Measurements from ENCODE around the gene E4F1. TPM values are rescaled to one million over a fixed set of nuclear protein-coding genes. Genes with fewer than 3 reads are reported as not detected.
"Not testable (repeated sequence)": the region's sequence is repeated elsewhere in the genome, so short reads cannot be mapped to it uniquely, and the experiment has no call there.

E4F1 gene
- total RNA-seq, 1 experiment from 2014 or later, result 49.0 TPM

DNA sequence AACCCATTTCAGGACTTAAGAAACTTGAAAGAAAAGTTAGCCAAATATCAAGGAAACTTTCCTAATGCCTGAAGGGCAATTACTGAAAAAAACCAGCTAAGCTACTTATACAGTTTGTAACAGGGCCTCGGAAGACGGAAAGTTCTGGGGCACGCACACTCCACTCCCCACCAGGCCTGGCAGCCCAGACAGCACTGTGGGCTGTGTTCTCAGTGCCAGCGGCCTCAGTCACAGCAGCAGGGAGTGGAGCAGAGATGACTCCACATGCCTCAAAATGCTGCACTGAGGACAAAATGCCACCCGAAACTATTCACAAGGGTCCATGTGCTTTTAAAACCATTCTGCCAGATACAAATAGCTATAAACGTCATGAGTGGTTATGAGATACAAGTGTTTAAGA is 34.3 kb downstream of the E4F1 start:
- H4K20me1 ChIP-seq (ENCODE audit: low read length), result 0 out of 2 replicates have a peak, but pooled peaks cover 11% of the 10 kb centered on the region
- H2AFZ ChIP-seq (ENCODE audit: low read length), result no peak overlapping the region
- peaks cover 52% of the 10 kb centered on the region for H3K36me3 ChIP-seq (ENCODE audit: low read depth, low read length)
- no peaks in the 10 kb centered on the region for H3F3A ChIP-seq (ENCODE audit: low read length, unreplicated experiment)
- H3K4me3 ChIP-seq (ENCODE audit: low read length), result no peak overlapping the region
- H3K4me1 ChIP-seq (ENCODE audit: insufficient read depth, low read length), result no peaks in the 10 kb centered on the region
- intact Hi-C loops (cut with micrococcal nuclease), result no loop called here
- ChIA-PET CTCF (no interaction called here), POLR2A (ENCODE audit: unreplicated experiment) (no interaction called here)
- H3K9me3 ChIP-seq (ENCODE audit: low read length), result no peaks in the 10 kb centered on the region
- H3K9ac ChIP-seq (ENCODE audit: low read length), result no peak overlapping the region
- no peak overlapping the region for H3K27ac ChIP-seq (ENCODE audit: low read length)
- H3K79me2 ChIP-seq (ENCODE audit: low read length), result peaks cover 20% of the 10 kb centered on the region
- no peaks in the 10 kb centered on the region for H3K27me3 ChIP-seq (ENCODE audit: low read length)
- DNase-seq (no peak), ATAC-seq (no peak)
- no peak overlapping the region for H3K4me2 ChIP-seq (ENCODE audit: low read length)
- no TSS peak for BruUV-seq (replicated peaks)
- H3K9me2 ChIP-seq (replicated peaks; ENCODE audit: low read length), result no peaks in the 10 kb centered on the region
- TF ChIP-seq CTCF (conservative IDR thresholded peaks at IDR 0.05; ENCODE audit: low read depth, low read length), result no peak
- no peak for TF ChIP-seq EZH2 (IDR thresholded peaks at IDR 0.05; ENCODE audit: low read length, unreplicated experiment)
- TF ChIP-seq EZH2phosphoT487 (IDR thresholded peaks at IDR 0.05; ENCODE audit: borderline replicate concordance, low read length), result no peak

GRCh38 chr16:2258530-2258929 is 35.1 kb downstream of the E4F1 start:
- Histone ChIP-seq H4K20me1 (ENCODE audit: low read length) (0 out of 2 replicates have a peak, but pooled peaks cover 13% of the 10 kb centered on the region), H3K79me2 (ENCODE audit: low read length) (peaks cover 28% of the 10 kb centered on the region), H3K36me3 (ENCODE audit: low read depth, low read length) (peaks cover 57% of the 10 kb centered on the region)
- H3K4me2 ChIP-seq (ENCODE audit: low read length); H3K27me3 ChIP-seq (ENCODE audit: low read length); H3K9me2 ChIP-seq (replicated peaks; ENCODE audit: low read length); DNase-seq; H3K27ac ChIP-seq (ENCODE audit: low read length); H3K4me1 ChIP-seq (ENCODE audit: insufficient read depth, low read length); ATAC-seq; CTCF ChIA-PET; BruUV-seq (replicated peaks); H3F3A ChIP-seq (ENCODE audit: low read length, unreplicated experiment); POLR2A ChIA-PET (ENCODE audit: unreplicated experiment); H3K9ac ChIP-seq (ENCODE audit: low read length); intact Hi-C loops (cut with micrococcal nuclease); H3K9me3 ChIP-seq (ENCODE audit: low read length); H3K4me3 ChIP-seq (ENCODE audit: low read length); H2AFZ ChIP-seq (ENCODE audit: low read length): not testable (repeated sequence)

DNA sequence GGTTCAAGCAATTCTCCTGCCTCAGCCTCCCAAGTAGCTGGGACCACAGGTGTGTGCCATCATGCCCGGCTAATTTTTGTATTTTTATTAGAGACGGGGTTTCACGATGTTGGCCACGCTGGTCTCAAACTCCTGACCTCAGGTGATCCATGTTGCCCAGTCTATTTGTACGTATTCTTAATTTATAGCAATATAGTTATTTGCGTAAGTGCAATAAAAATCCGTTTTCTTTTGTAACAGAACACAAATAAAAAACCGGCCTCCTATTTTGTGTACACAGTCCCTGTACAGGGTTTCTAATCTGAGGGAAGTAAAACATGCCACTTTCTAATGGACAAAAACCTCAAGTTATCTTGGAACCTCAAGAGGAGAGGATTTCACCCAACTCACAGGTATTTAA is 36.9 kb downstream of the E4F1 start:
- no peaks in the 10 kb centered on the region for H3K4me1 ChIP-seq (ENCODE audit: insufficient read depth, low read length)
- H3K9me3 ChIP-seq (ENCODE audit: low read length), result no peaks in the 10 kb centered on the region
- CTCF ChIA-PET, result no interaction called here
- no peak overlapping the region for H3K9ac ChIP-seq (ENCODE audit: low read length)
- H2AFZ ChIP-seq (ENCODE audit: low read length), result no peak overlapping the region
- H3K27me3 ChIP-seq (ENCODE audit: low read length), result no peaks in the 10 kb centered on the region
- no peak overlapping the region for H3K27ac ChIP-seq (ENCODE audit: low read length)
- no peak for ATAC-seq
- H3K36me3 ChIP-seq (ENCODE audit: low read depth, low read length), result peaks cover 63% of the 10 kb centered on the region
- TF ChIP-seq EZH2 (IDR thresholded peaks at IDR 0.05; ENCODE audit: low read length, unreplicated experiment) (no peak), EZH2phosphoT487 (IDR thresholded peaks at IDR 0.05; ENCODE audit: borderline replicate concordance, low read length) (no peak), CTCF (conservative IDR thresholded peaks at IDR 0.05; ENCODE audit: low read depth, low read length) (no peak)
- no peaks in the 10 kb centered on the region for H3F3A ChIP-seq (ENCODE audit: low read length, unreplicated experiment)
- peaks cover 46% of the 10 kb centered on the region for H3K79me2 ChIP-seq (ENCODE audit: low read length)
- H3K9me2 ChIP-seq (replicated peaks; ENCODE audit: low read length), result no peaks in the 10 kb centered on the region
- H3K4me2 ChIP-seq (ENCODE audit: low read length), result no peak overlapping the region
- BruUV-seq (replicated peaks), result no TSS peak
- peaks cover 28% of the 10 kb centered on the region for H4K20me1 ChIP-seq (ENCODE audit: low read length)
- intact Hi-C loops (cut with micrococcal nuclease), result no loop called here
- no peak overlapping the region for H3K4me3 ChIP-seq (ENCODE audit: low read length)
- no peak for DNase-seq
- POLR2A ChIA-PET (ENCODE audit: unreplicated experiment), result no interaction called here

GRCh38 chr16:2263026-2263425 is 39.6 kb downstream of the E4F1 start:
- not testable (repeated sequence) for H3K9ac ChIP-seq (ENCODE audit: low read length)

GRCh38 chr16:2266887-2267286 is 43.5 kb downstream of the E4F1 start:
- H3K9me2 ChIP-seq (replicated peaks; ENCODE audit: low read length); intact Hi-C loops (cut with micrococcal nuclease); POLR2A ChIA-PET (ENCODE audit: unreplicated experiment); H3F3A ChIP-seq (ENCODE audit: low read length, unreplicated experiment); H3K27me3 ChIP-seq (ENCODE audit: low read length); H3K9me3 ChIP-seq (ENCODE audit: low read length); H2AFZ ChIP-seq (ENCODE audit: low read length); H3K27ac ChIP-seq (ENCODE audit: low read length); ATAC-seq: not testable (repeated sequence)
- Histone ChIP-seq H3K36me3 (ENCODE audit: low read depth, low read length) (peaks cover 27% of the 10 kb centered on the region), H4K20me1 (ENCODE audit: low read length) (peaks cover 35% of the 10 kb centered on the region), H3K4me2 (ENCODE audit: low read length) (peak overlapping the region; percentile 93), H3K9ac (ENCODE audit: low read length) (peak overlapping the region; percentile 95), H3K79me2 (ENCODE audit: low read length) (peaks cover 78% of the 10 kb centered on the region), H3K4me1 (ENCODE audit: insufficient read depth, low read length) (peaks cover 13% of the 10 kb centered on the region), H3K4me3 (ENCODE audit: low read length) (peak overlapping the region; percentile 80)
- DNase-seq, result peak; percentile 13
- CTCF ChIA-PET, result interaction anchor here (0.6 kb wide), 1 partner anchor 72 kb away, joined by 3 read pairs; no protein-coding TSS in a partner anchor
- TSS peak; percentile 41 for BruUV-seq (replicated peaks)

More at GRCh38 chr16:2263026-2263425, 39.6 kb downstream of the E4F1 start:
- H3K9me2 ChIP-seq (replicated peaks; ENCODE audit: low read length); DNase-seq; H3K4me2 ChIP-seq (ENCODE audit: low read length); H3K4me3 ChIP-seq (ENCODE audit: low read length); intact Hi-C loops (cut with micrococcal nuclease); H3K4me1 ChIP-seq (ENCODE audit: insufficient read depth, low read length); H2AFZ ChIP-seq (ENCODE audit: low read length); POLR2A ChIA-PET (ENCODE audit: unreplicated experiment); H3K9me3 ChIP-seq (ENCODE audit: low read length); H3F3A ChIP-seq (ENCODE audit: low read length, unreplicated experiment); H3K27me3 ChIP-seq (ENCODE audit: low read length); BruUV-seq (replicated peaks); H3K27ac ChIP-seq (ENCODE audit: low read length); ATAC-seq: not testable (repeated sequence)
- CTCF ChIA-PET, result interaction anchor here (1.0 kb wide), 1 partner anchor 68 kb away, joined by 3 read pairs; no protein-coding TSS in a partner anchor
- H3K36me3 ChIP-seq (ENCODE audit: low read depth, low read length), result peaks cover 51% of the 10 kb centered on the region
- peaks cover 36% of the 10 kb centered on the region for H4K20me1 ChIP-seq (ENCODE audit: low read length)
- peaks cover 73% of the 10 kb centered on the region for H3K79me2 ChIP-seq (ENCODE audit: low read length)
